Measurements from ENCODE around the gene GPS1.

DNA sequence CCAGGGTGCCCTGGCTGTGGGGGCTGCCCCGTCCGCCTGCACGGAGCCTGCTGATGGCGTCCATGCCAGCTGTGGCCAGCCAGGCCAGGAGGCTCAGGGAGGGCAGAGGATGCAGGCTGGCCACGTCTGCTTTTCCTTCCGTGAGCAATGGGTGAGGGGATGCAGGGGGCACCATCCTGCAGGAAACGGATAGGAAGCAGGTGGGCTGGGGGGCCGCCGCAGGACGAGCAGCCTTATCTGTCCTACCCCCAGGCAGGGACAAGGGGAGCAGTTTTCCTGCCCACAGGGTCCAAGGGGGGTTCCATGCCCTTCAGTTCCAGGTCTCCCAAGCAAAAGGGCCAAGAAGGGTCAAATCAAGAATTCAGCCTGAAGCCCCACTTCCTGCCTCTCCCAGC lies 7.2 kb downstream of the GPS1 start:
- TF ChIP-seq, protein P1, sequence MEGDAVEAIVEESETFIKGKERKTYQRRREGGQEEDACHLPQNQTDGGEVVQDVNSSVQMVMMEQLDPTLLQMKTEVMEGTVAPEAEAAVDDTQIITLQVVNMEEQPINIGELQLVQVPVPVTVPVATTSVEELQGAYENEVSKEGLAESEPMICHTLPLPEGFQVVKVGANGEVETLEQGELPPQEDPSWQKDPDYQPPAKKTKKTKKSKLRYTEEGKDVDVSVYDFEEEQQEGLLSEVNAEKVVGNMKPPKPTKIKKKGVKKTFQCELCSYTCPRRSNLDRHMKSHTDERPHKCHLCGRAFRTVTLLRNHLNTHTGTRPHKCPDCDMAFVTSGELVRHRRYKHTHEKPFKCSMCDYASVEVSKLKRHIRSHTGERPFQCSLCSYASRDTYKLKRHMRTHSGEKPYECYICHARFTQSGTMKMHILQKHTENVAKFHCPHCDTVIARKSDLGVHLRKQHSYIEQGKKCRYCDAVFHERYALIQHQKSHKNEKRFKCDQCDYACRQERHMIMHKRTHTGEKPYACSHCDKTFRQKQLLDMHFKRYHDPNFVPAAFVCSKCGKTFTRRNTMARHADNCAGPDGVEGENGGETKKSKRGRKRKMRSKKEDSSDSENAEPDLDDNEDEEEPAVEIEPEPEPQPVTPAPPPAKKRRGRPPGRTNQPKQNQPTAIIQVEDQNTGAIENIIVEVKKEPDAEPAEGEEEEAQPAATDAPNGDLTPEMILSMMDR (IDR thresholded peaks at IDR 0.05): no peak
- TF ChIP-seq POLR2A (IDR thresholded peaks at IDR 0.05) (no peak), POLR2AphosphoS5 (IDR thresholded peaks at IDR 0.05) (no peak)

All from suprapubic skin (tissue), 4 donors.